Transverse colon (tissue), 4 donors: ENCODE results near the gene THAP9. TPM values are rescaled to one million over a fixed set of nuclear protein-coding genes. Genes with fewer than 3 reads are reported as not detected.
"Not testable (repeated sequence)": the region's sequence is repeated elsewhere in the genome, so short reads cannot be mapped to it uniquely, and the experiment has no call there.

Experiments used
- DNase-seq: peaks from one replicate; pipeline ENCODE4 v3.0.0-alpha.2; 2019
- H3K27ac ChIP-seq, 4 donors: fragments of 200-600 bp; sonication (generic); 2 replicates each; pipeline ENCODE4 v1.5.1; 2016 to 2018; ENCODE audit warnings: inconsistent platforms in 4 of 4
- H3K27me3 ChIP-seq: fragments of 200-600 bp; sonication (generic); 2 replicates; pipeline ENCODE4 v1.5.1; 2017; ENCODE audit warnings: inconsistent platforms
- H3K36me3 ChIP-seq, 4 donors: fragments of 200-600 bp; sonication (generic); 2 replicates each; pipeline ENCODE4 v1.5.1; 2017 to 2019; ENCODE audit warnings: inconsistent platforms in 4 of 4
- H3K4me1 ChIP-seq, 4 donors: fragments of 200-600 bp; sonication (generic); 2 replicates each; pipeline ENCODE4 v1.5.1; 2017 to 2020; ENCODE audit warnings: inconsistent platforms in 4 of 4
- H3K4me3 ChIP-seq, 4 donors: fragments of 200-600 bp; sonication (generic); 1 replicate in 1 of 4; 2 replicates in 3 of 4; pipeline versions ENCODE4 v1.5.1 to v1.6.1; 2017 to 2019; ENCODE audit warnings: inconsistent platforms in 4 of 4
- H3K9me3 ChIP-seq, 2 donors: fragments of 200-600 bp; sonication (generic); 2 replicates each; pipeline ENCODE4 v1.5.1; 2017 to 2019; ENCODE audit warnings: inconsistent platforms in 2 of 2
- EP300 ChIP-seq: sonication (generic); formaldehyde crosslinking; IDR thresholded peaks from one replicate; pipeline ENCODE4 v1.6.1; 2017; ENCODE audit warnings: antibody characterized with exemption, low read depth
- POLR2A ChIP-seq: fragments of 450-650 bp; IDR thresholded peaks from one replicate; pipeline ENCODE4 v1.6.1; 2016; ENCODE audit warnings: antibody characterized with exemption, mild to moderate bottlenecking, moderate library complexity
- POLR2AphosphoS5 ChIP-seq, 3 donors: sonication (generic); formaldehyde crosslinking; IDR thresholded peaks; one replicate each; pipeline ENCODE4 v1.6.1; 2016; ENCODE audit warnings: antibody characterized with exemption in 3 of 3
- WGBS, 2 donors: methylation state at CpG; one replicate each; pipeline ENCODE4 v1.1.5; 2018; ENCODE audit warnings: low coverage in 1 of 2; 5-methylcytosine and 5-hydroxymethylcytosine counted together
- in situ Hi-C, 4 donors: fragments of 200-750 bp; cut with MboI; loops; one replicate each; pipeline versions ENCODE4 v1.15.0 to v1.15.1; 2017; ENCODE audit warnings: low sequenced_read_pairs in 3 of 4, low pct_ligation_motif_present in 1 of 4, low pct_unique_long_range_greater_than_20kb in 1 of 4
- intact Hi-C: fragments of 100-400 bp; cut with DNase I; formaldehyde crosslinking; loops from one replicate; pipeline ENCODE4 v1.15.1; 2023; ENCODE audit warnings: low total_unique reads
- total RNA-seq, 4 donors: library from RNA; depleted of rRNA; stranded (reverse); fragments of >200 nt; gene quantifications; one replicate each; pipeline ENCODE4 v1.1.0, GENCODE V29; 2016
- TF ChIP-seq, protein P1 (sequence below), 5 experiments: fragments of 200-600 bp in 3 of 5; fragments of 450-650 bp in 2 of 5; sonication (generic) in 3 of 5; IDR thresholded peaks; 1 replicate in 2 of 5; 2 replicates in 3 of 5; pipeline ENCODE4 v1.5.1; 2016 to 2017; ENCODE audit warnings: antibody characterized with exemption in 5 of 5, inconsistent platforms in 3 of 5, mild to moderate bottlenecking in 2 of 5, moderate library complexity in 1 of 5

THAP9 gene
- total RNA-seq, 4 donors from 2014 or later = 3.7 to 7.3 (median 5.6) TPM

DNA sequence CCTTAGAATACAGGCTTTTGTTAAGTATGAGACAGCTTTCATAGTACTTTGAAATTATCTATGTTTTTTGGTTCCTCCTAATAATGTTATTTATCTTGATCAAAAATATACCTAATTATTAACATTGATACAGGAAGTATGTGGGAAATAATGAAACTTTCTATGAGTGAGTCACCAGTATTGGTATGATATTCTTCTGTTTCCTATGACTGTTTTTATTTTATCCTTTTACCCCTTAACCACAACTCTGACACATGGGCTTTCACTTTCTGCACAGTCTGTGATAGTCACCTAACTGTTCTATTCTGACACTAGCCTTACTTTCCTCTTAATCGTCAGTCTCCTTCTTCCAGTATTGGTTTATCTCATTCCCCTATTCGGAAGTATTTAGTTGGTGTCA lies 4.7 kb downstream of the THAP9 start:
- TF ChIP-seq, protein P1, sequence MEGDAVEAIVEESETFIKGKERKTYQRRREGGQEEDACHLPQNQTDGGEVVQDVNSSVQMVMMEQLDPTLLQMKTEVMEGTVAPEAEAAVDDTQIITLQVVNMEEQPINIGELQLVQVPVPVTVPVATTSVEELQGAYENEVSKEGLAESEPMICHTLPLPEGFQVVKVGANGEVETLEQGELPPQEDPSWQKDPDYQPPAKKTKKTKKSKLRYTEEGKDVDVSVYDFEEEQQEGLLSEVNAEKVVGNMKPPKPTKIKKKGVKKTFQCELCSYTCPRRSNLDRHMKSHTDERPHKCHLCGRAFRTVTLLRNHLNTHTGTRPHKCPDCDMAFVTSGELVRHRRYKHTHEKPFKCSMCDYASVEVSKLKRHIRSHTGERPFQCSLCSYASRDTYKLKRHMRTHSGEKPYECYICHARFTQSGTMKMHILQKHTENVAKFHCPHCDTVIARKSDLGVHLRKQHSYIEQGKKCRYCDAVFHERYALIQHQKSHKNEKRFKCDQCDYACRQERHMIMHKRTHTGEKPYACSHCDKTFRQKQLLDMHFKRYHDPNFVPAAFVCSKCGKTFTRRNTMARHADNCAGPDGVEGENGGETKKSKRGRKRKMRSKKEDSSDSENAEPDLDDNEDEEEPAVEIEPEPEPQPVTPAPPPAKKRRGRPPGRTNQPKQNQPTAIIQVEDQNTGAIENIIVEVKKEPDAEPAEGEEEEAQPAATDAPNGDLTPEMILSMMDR (IDR thresholded peaks at IDR 0.05) = no peak
- no peak for TF ChIP-seq POLR2A
- TF ChIP-seq POLR2AphosphoS5 (IDR thresholded peaks at IDR 0.05) = no peak
- no peak for TF ChIP-seq EP300
- in situ Hi-C loops (loop anchor here in 1 of 4 donors (25.0 kb wide), 1 partner anchor 357 kb away; no protein-coding TSS in a partner anchor), intact Hi-C loops (no loop called here)
- H3K4me1 ChIP-seq = peaks cover 0 to 5% (median 3%) of the 10 kb centered on the region in 4 donors
- H3K27me3 ChIP-seq = no peaks in the 10 kb centered on the region
- H3K9me3 ChIP-seq = no peaks in the 10 kb centered on the region
- H3K4me3 ChIP-seq = no peak overlapping the region
- peaks cover 0 to 6% (median 2%) of the 10 kb centered on the region in 4 donors for H3K36me3 ChIP-seq
- no peak overlapping the region for H3K27ac ChIP-seq
- DNase-seq = no peak
- 68 to 84% methylated on average over 2 of the region's 2 CpGs for WGBS, 2 donors

DNA sequence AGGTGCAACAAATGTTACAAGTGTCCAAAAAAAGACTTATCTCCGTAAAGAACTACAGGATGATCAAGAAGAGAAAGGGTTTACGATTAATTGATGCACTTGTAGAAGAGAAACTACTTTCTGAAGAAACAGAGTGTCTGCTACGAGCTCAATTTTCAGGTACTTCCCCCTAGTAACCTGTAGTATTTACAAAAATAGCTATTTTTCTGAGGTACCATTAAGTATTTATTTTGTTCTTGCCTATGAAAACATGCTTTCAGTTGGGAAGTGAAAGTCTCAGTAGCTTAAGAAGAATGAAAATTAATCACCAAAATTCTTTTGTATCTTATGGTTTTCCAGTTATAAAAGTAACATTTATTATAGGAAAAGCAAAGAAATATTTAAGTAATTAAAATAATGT lies 5.9 kb downstream of the THAP9 start:
- peaks cover 0 to 6% (median 2%) of the 10 kb centered on the region in 4 donors for H3K36me3 ChIP-seq
- peaks cover 0 to 5% (median 3%) of the 10 kb centered on the region in 4 donors for H3K4me1 ChIP-seq
- H3K9me3 ChIP-seq = no peaks in the 10 kb centered on the region
- H3K4me3 ChIP-seq = no peak overlapping the region
- H3K27ac ChIP-seq = no peak overlapping the region
- no peak for TF ChIP-seq POLR2A
- TF ChIP-seq, protein P1 (IDR thresholded peaks at IDR 0.05) = no peak
- no peak for TF ChIP-seq EP300
- no peak for TF ChIP-seq POLR2AphosphoS5 (IDR thresholded peaks at IDR 0.05)
- DNase-seq = no peak
- 82 to 97% methylated on average over 3 of the region's 3 CpGs for WGBS, 2 donors
- in situ Hi-C loops = loop anchor here in 1 of 4 donors (25.0 kb wide), 1 partner anchor 356 kb away; no protein-coding TSS in a partner anchor
- intact Hi-C loops = no loop called here
- H3K27me3 ChIP-seq = no peaks in the 10 kb centered on the region

DNA sequence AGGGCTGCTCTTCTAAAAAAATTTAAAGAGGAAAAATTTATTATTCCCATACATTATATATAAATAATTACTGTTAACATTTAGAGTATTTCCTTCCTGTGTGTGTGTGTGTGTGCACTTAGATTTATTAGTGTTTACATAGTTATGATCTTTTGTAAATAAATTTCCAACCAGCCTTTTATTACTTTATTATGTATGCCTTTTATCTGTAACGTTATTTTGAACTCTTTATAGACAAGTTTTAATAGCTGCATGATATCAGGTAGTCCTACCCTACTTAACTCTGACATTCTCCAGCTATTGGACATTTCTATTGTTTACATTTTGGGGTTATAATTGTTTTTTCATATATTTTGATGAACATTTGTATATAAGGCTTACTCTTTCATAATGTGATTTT lies 8.8 kb downstream of the THAP9 start:
- peaks cover 0 to 6% (median 2%) of the 10 kb centered on the region in 4 donors for H3K36me3 ChIP-seq
- in situ Hi-C loops (loop anchor here in 1 of 4 donors (25.0 kb wide), 1 partner anchor 353 kb away; no protein-coding TSS in a partner anchor), intact Hi-C loops (no loop called here)
- 13 to 38% methylated on average over 1 of the region's 1 CpG for WGBS, 2 donors
- peaks cover 0 to 3% (median 0%) of the 10 kb centered on the region in 4 donors for H3K4me1 ChIP-seq
- no peaks in the 10 kb centered on the region for H3K27me3 ChIP-seq
- H3K27ac ChIP-seq = no peak overlapping the region
- TF ChIP-seq, protein P1 (IDR thresholded peaks at IDR 0.05) = no peak
- no peak for TF ChIP-seq POLR2AphosphoS5 (IDR thresholded peaks at IDR 0.05)
- no peak for TF ChIP-seq EP300
- TF ChIP-seq POLR2A = no peak
- DNase-seq = no peak
- H3K9me3 ChIP-seq = no peaks in the 10 kb centered on the region
- H3K4me3 ChIP-seq = no peak overlapping the region

DNA sequence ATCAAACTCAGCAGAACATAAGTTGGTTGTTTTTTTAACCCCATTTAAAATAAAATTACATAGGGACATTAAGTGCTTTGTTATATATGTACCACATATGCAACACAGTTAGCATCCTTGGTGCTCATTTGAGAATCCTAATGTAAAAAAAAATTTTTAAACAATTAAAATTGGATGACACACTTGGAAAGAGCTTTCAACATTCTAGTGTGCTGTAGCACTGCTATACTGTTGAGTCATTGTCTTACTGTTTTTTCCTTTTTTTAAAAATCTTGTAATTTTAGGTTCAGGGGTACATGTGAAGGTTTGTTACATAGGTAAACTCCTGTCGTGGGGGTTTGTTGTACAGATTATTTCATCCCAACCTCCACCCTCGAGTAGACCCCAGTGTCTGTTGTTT lies 12.8 kb downstream of the THAP9 start:
- Histone ChIP-seq H3K27me3 (no peaks in the 10 kb centered on the region), H3K9me3 (no peaks in the 10 kb centered on the region), H3K27ac (no peak overlapping the region), H3K36me3 (peaks cover 0 to 4% (median 0%) of the 10 kb centered on the region in 4 donors), H3K4me1 (peaks cover 0 to 3% (median 0%) of the 10 kb centered on the region in 4 donors), H3K4me3 (no peak overlapping the region)
- WGBS, 2 donors = 38 to 46% methylated on average over 2 of the region's 2 CpGs
- no peak for DNase-seq
- TF ChIP-seq EP300 = no peak
- no peak for TF ChIP-seq POLR2A
- TF ChIP-seq POLR2AphosphoS5 (IDR thresholded peaks at IDR 0.05) = no peak
- TF ChIP-seq, protein P1 (IDR thresholded peaks at IDR 0.05) = no peak
- intact Hi-C loops = no loop called here
- in situ Hi-C loops = loop anchor here in 1 of 4 donors (25.0 kb wide), 1 partner anchor 349 kb away; no protein-coding TSS in a partner anchor

DNA sequence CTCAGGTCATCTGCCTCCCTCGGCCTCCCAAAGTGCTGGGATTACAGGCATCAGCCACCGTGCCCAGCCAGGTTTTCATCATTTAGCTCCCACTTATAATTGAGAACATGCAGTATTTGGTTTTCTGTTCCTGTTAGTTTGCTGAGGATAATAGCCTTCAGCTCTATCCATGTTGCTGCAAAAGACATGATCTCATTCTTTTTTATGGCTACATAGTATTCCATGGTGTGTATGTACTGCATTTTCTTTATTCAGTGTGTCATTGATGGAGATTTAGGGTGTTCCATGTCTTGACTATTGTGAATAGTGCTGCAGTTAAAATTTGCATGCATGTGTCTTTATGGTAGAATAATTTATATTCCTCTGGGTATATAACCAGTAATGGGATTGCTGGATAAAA lies 13.4 kb downstream of the THAP9 start:
- H3K27me3 ChIP-seq, intact Hi-C loops, H3K36me3 ChIP-seq, DNase-seq, H3K4me1 ChIP-seq, H3K27ac ChIP-seq, H3K4me3 ChIP-seq, H3K9me3 ChIP-seq: not testable (repeated sequence)
- 98% methylated on average over 2 of the region's 2 CpGs; no CpG with 5 or more reads in 1 of the 2 donors for WGBS, 2 donors
- in situ Hi-C loops = loop anchor here in 1 of 4 donors (25.0 kb wide), 1 partner anchor 348 kb away; no protein-coding TSS in a partner anchor
